ENCODE data around the gene KLHL10. TPM values are rescaled to one million over a fixed set of nuclear protein-coding genes. Genes with fewer than 3 reads are reported as not detected.
"Not testable (repeated sequence)": the region's sequence is repeated elsewhere in the genome, so short reads cannot be mapped to it uniquely, and the experiment has no call there.

KLHL10 gene
- total RNA-seq, 5 donors from 2014 or later (not counting 1 experiment from before 2014, with no cell fraction given): not detected

GRCh38 chr17:41835800-41836549 lies 1.6 kb upstream of the KLHL10 start, which contains the start of gene NT5C3B:
Gene NT5C3B (minus strand): TSS chr17:41836232. CDS start chr17:41836193, 39 bp downstream.
- Mint-ChIP-seq H3K4me1 (peaks cover 11 to 21% (median 21%) of the 10 kb centered on the region in 3 donors), H3K36me3 (peaks cover 10% of the 10 kb centered on the region), H3K27me3 (peaks cover 0 to 3% of the 10 kb centered on the region in 2 donors), H3K27ac (peak within 1 kb of the TSS in 1 of 2 donors; percentile 82), H3K4me3 (peak within 1 kb of the TSS; percentile 75 to 84 (median 81)), H3K9me3 (no peaks in the 10 kb centered on the region)
- Histone ChIP-seq H3K36me3 (ENCODE audit: control insufficient read depth in 2 of 2, extremely low read depth in 1 of 2, insufficient read depth in 1 of 2, low read length in 1 of 2) (peaks cover 3 to 10% of the 10 kb centered on the region in 2 donors), H3K4me3 (ENCODE audit: control insufficient read depth in 1 of 2, extremely low read depth in 1 of 2, low read length in 1 of 2) (peak within 1 kb of the TSS; percentile 64 to 68), H3K9me3 (no peaks in the 10 kb centered on the region), H3K27me3 (replicated peaks in 1 of 2; ENCODE audit: control insufficient read depth in 2 of 2, extremely low read depth in 1 of 2, insufficient read depth in 2 of 2, low read length in 1 of 2) (no peaks in the 10 kb centered on the region), H3K4me1 (ENCODE audit: control insufficient read depth in 1 of 2, extremely low read depth in 1 of 2, insufficient read depth in 2 of 2, low read length in 2 of 2) (peaks cover 3 to 16% of the 10 kb centered on the region in 2 experiments), H3K27ac (ENCODE audit: low read length) (no peak within 1 kb of the TSS)
- DNase-seq (peak in 33 of 35 experiments; percentile 7 to 69 (median 35)), ATAC-seq (replicated peaks in 1 of 4) (peak; percentile 88 to 92 (median 90))
- under 1% methylated on average over 42 of the region's 72 CpGs for WGBS (ENCODE audit: insufficient coverage)
- ChIA-PET POLR2A (no interaction called here), CTCF (no interaction called here)

GRCh38 chr17:41836550-41837196 lies 952 bp upstream of the KLHL10 start:
- Histone ChIP-seq H3K27me3 (replicated peaks in 1 of 2; ENCODE audit: control insufficient read depth in 2 of 2, extremely low read depth in 1 of 2, insufficient read depth in 2 of 2, low read length in 1 of 2) (no peaks in the 10 kb centered on the region), H3K36me3 (ENCODE audit: control insufficient read depth in 2 of 2, extremely low read depth in 1 of 2, insufficient read depth in 1 of 2, low read length in 1 of 2) (peaks cover 0 to 6% of the 10 kb centered on the region in 2 donors), H3K9me3 (no peaks in the 10 kb centered on the region), H3K4me1 (ENCODE audit: control insufficient read depth in 1 of 2, extremely low read depth in 1 of 2, insufficient read depth in 2 of 2, low read length in 2 of 2) (peaks cover 3 to 16% of the 10 kb centered on the region in 2 experiments), H3K27ac (ENCODE audit: low read length) (no peak overlapping the region), H3K4me3 (ENCODE audit: control insufficient read depth in 1 of 2, extremely low read depth in 1 of 2, low read length in 1 of 2) (peak overlapping the region; percentile 64 to 68)
- CTCF ChIA-PET: no interaction called here
- POLR2A ChIA-PET: no interaction called here
- peaks cover 5% of the 10 kb centered on the region for H3K36me3 Mint-ChIP-seq
- WGBS (ENCODE audit: insufficient coverage): 55% methylated on average over 9 of the region's 21 CpGs
- H3K27me3 Mint-ChIP-seq: peaks cover 0 to 3% of the 10 kb centered on the region in 2 donors
- DNase-seq (peak in 1 of 35 experiments; percentile 8), ATAC-seq (replicated peaks in 1 of 4) (no peak)
- H3K4me1 Mint-ChIP-seq: peaks cover 11 to 21% (median 21%) of the 10 kb centered on the region in 3 donors
- peak overlapping the region in 1 of 2 donors; percentile 82 for H3K27ac Mint-ChIP-seq
- peak overlapping the region; percentile 75 to 83 (median 81) for H3K4me3 Mint-ChIP-seq
- H3K9me3 Mint-ChIP-seq: no peaks in the 10 kb centered on the region

GRCh38 chr17:41839448-41839847 lies 1.8 kb downstream of the KLHL10 start:
- H3K4me3 Mint-ChIP-seq, POLR2A ChIA-PET: not testable (repeated sequence)

GRCh38 chr17:41840781-41841180 lies 3.2 kb downstream of the KLHL10 start:
- H3K9me3 Mint-ChIP-seq; DNase-seq; CTCF ChIA-PET; POLR2A ChIA-PET; ATAC-seq (replicated peaks in 1 of 4); H3K4me1 Mint-ChIP-seq; H3K27me3 Mint-ChIP-seq; H3K27me3 ChIP-seq (replicated peaks in 1 of 2; ENCODE audit: control insufficient read depth in 2 of 2, extremely low read depth in 1 of 2, insufficient read depth in 2 of 2, low read length in 1 of 2); H3K4me1 ChIP-seq (ENCODE audit: control insufficient read depth in 1 of 2, extremely low read depth in 1 of 2, insufficient read depth in 2 of 2, low read length in 2 of 2); H3K27ac Mint-ChIP-seq; H3K36me3 Mint-ChIP-seq; H3K4me3 Mint-ChIP-seq; H3K27ac ChIP-seq (ENCODE audit: low read length); H3K9me3 ChIP-seq; H3K36me3 ChIP-seq (ENCODE audit: control insufficient read depth in 2 of 2, extremely low read depth in 1 of 2, insufficient read depth in 1 of 2, low read length in 1 of 2); H3K4me3 ChIP-seq (ENCODE audit: control insufficient read depth in 1 of 2, extremely low read depth in 1 of 2, low read length in 1 of 2): not testable (repeated sequence)
- 79% methylated on average over 5 of the region's 6 CpGs for WGBS (ENCODE audit: insufficient coverage)

More at GRCh38 chr17:41839448-41839847, 1.8 kb downstream of the KLHL10 start:
- H3K36me3 ChIP-seq (ENCODE audit: control insufficient read depth in 2 of 2, extremely low read depth in 1 of 2, insufficient read depth in 1 of 2, low read length in 1 of 2); DNase-seq; ATAC-seq (replicated peaks in 1 of 4); H3K27me3 ChIP-seq (replicated peaks in 1 of 2; ENCODE audit: control insufficient read depth in 2 of 2, extremely low read depth in 1 of 2, insufficient read depth in 2 of 2, low read length in 1 of 2); H3K4me3 ChIP-seq (ENCODE audit: control insufficient read depth in 1 of 2, extremely low read depth in 1 of 2, low read length in 1 of 2); H3K27ac ChIP-seq (ENCODE audit: low read length); CTCF ChIA-PET; H3K9me3 Mint-ChIP-seq; H3K36me3 Mint-ChIP-seq; H3K27me3 Mint-ChIP-seq; H3K9me3 ChIP-seq; H3K27ac Mint-ChIP-seq: not testable (repeated sequence)
- peaks cover 10 to 18% (median 16%) of the 10 kb centered on the region in 3 donors for H3K4me1 Mint-ChIP-seq
- peaks cover 3 to 16% of the 10 kb centered on the region in 2 experiments for H3K4me1 ChIP-seq (ENCODE audit: control insufficient read depth in 1 of 2, extremely low read depth in 1 of 2, insufficient read depth in 2 of 2, low read length in 2 of 2)
- no CpG with 5 or more reads among the region's 2 CpGs for WGBS (ENCODE audit: insufficient coverage)

- Mint-ChIP-seq H3K27ac (no peak overlapping the region), H3K4me1 (peaks cover 9 to 20% (median 13%) of the 10 kb centered on the region in 3 donors), H3K27me3 (no peaks in the 10 kb centered on the region), H3K36me3 (peaks cover 9% of the 10 kb centered on the region), H3K4me3 (no peak overlapping the region), H3K9me3 (no peaks in the 10 kb centered on the region)
- no peaks in the 10 kb centered on the region for H3K27me3 ChIP-seq (replicated peaks in 1 of 2; ENCODE audit: control insufficient read depth in 2 of 2, extremely low read depth in 1 of 2, insufficient read depth in 2 of 2, low read length in 1 of 2)
- H3K9me3 ChIP-seq: no peaks in the 10 kb centered on the region
- ChIA-PET CTCF (no interaction called here), POLR2A (no interaction called here)
- peaks cover 0 to 2% of the 10 kb centered on the region in 2 donors for H3K36me3 ChIP-seq (ENCODE audit: control insufficient read depth in 2 of 2, extremely low read depth in 1 of 2, insufficient read depth in 1 of 2, low read length in 1 of 2)
- H3K27ac ChIP-seq (ENCODE audit: low read length): no peak overlapping the region
- H3K4me1 ChIP-seq (ENCODE audit: control insufficient read depth in 1 of 2, extremely low read depth in 1 of 2, insufficient read depth in 2 of 2, low read length in 2 of 2): no peaks in the 10 kb centered on the region
- ATAC-seq (replicated peaks in 1 of 4) (no peak), DNase-seq (no peak)
- no peak overlapping the region for H3K4me3 ChIP-seq (ENCODE audit: control insufficient read depth in 1 of 2, extremely low read depth in 1 of 2, low read length in 1 of 2)
- no CpG with 5 or more reads among the region's 6 CpGs for WGBS (ENCODE audit: insufficient coverage)
Measured at GRCh38 chr17:41844971-41845370, 7.3 kb downstream of the KLHL10 start.

DNA sequence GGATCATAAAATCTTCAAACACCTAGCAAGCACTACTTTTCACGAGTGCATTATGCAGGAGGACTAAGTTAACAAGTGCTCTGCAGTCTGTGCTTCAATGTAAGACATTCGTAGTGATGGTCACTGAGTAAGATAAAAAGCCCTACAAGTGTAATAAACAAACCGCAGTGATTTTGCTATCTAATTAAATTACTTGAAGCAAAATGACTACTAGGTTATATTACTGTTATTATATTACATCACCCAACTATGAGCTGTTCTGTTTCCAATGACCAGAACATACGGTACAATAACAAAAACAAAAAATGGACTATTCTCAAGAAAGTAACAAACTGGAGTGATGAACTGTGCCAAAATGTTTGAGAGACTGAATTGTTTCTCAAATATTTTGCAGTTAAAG lies 11.2 kb downstream of the KLHL10 start:
- H3K36me3 Mint-ChIP-seq: peaks cover 18% of the 10 kb centered on the region
- ChIA-PET POLR2A (no interaction called here), CTCF (interaction anchor here in 1 of 2 donors (1.0 kb wide), 1 partner anchor 11 kb away, joined by 3 read pairs; no protein-coding TSS in a partner anchor)
- H3K27me3 ChIP-seq (replicated peaks in 1 of 2; ENCODE audit: control insufficient read depth in 2 of 2, extremely low read depth in 1 of 2, insufficient read depth in 2 of 2, low read length in 1 of 2): no peaks in the 10 kb centered on the region
- H3K27ac ChIP-seq (ENCODE audit: low read length): no peak overlapping the region
- WGBS (ENCODE audit: insufficient coverage): 100% methylated on average over 1 of the region's 4 CpGs
- DNase-seq: no peak
- H3K36me3 ChIP-seq (ENCODE audit: control insufficient read depth in 2 of 2, extremely low read depth in 1 of 2, insufficient read depth in 1 of 2, low read length in 1 of 2): peaks cover 0 to 14% of the 10 kb centered on the region in 2 donors
- peaks cover 2 to 4% of the 10 kb centered on the region in 2 experiments for H3K4me1 ChIP-seq (ENCODE audit: control insufficient read depth in 1 of 2, extremely low read depth in 1 of 2, insufficient read depth in 2 of 2, low read length in 2 of 2)
- H3K27ac Mint-ChIP-seq: no peak overlapping the region
- no peaks in the 10 kb centered on the region for H3K27me3 Mint-ChIP-seq
- no peaks in the 10 kb centered on the region for H3K9me3 Mint-ChIP-seq
- H3K4me1 Mint-ChIP-seq: peaks cover 33 to 41% (median 39%) of the 10 kb centered on the region in 3 donors
- no peak overlapping the region for H3K4me3 Mint-ChIP-seq
- ATAC-seq (replicated peaks in 1 of 4): no peak
- H3K4me3 ChIP-seq (ENCODE audit: control insufficient read depth in 1 of 2, extremely low read depth in 1 of 2, low read length in 1 of 2): no peak overlapping the region
- H3K9me3 ChIP-seq: no peaks in the 10 kb centered on the region
